ENCODE measurements around the gene IDH3B.

DNA sequence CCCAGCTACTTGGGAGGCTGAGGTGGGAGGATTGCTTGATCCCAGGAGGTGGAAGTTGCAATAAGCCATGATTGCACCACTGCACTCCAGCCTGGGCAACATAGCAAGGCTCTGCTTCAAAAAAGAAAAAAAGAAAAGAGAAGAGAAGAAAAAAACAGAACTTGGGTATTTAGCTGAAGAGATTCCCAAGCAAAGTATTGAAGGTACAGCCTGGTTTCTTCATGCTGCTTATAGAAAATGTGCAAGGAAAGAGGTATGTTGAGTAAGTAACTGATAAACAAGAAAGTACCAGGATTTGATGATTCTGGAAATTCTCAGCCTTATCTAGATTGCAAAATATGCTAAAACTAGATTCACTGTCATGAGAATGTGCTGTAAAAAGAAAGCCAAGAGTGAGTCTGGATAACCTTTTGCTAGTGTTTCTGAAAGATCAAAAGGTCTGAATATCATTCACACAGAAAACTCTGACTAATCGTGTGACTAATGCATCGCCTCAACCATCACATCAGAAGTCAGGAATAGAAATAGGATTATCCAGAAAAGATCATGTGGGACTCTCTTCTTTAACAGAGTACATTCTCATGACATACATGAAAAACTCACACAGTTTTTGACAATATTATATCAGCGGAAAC lies 43.9 kb downstream of the IDH3B start:
- TF ChIP-seq POLR2A (IDR thresholded peaks at IDR 0.05; ENCODE audit: low read length): no peak
- TF ChIP-seq GATA1 (IDR thresholded peaks at IDR 0.05; ENCODE audit: low read depth, low read length): no peak

All from erythroblast (primary cell).